HCT116 (cell line): ENCODE results near the gene SYCE1L. TPM values are rescaled to one million over a fixed set of nuclear protein-coding genes. Genes with fewer than 3 reads are reported as not detected.

ENCODE experiments used
- ATAC-seq: fragments of 200-7000 bp; cut with Tn5 transposase; 2 replicates; pipeline ENCODE4 v1.9.1; 2020; ENCODE audit warnings: mild to moderate bottlenecking, moderate library complexity
- BruUV-seq: library from RNA; stranded (reverse); fragments of 400-500 nt; replicated peaks from 2 replicates; lab custom pipeline; 2021; lab: Mats Ljungman, UMichigan
- CTCF ChIA-PET: fragments of 300-600 bp; sonication (Branson Sonifier 250); formaldehyde crosslinking; loops from one replicate; lab custom pipeline; 2021; ENCODE audit warnings: antibody characterized with exemption; lab: Charles Lee
- POLR2A ChIA-PET: fragments of 300-600, 350-600 bp; sonication (Branson Sonifier 250); formaldehyde crosslinking; loops from one replicate; lab custom pipeline; 2021; ENCODE audit warnings: antibody characterized with exemption; lab: Charles Lee
- RAD21 ChIA-PET, 2 experiments: fragments of 300-600 bp; sonication (Branson Sonifier 250); formaldehyde crosslinking; loops; one replicate each; lab custom pipeline; 2023; ENCODE audit warnings: low total read pairs in 2 of 2; ENCODE audit not compliant: uncharacterized antibody in 2 of 2, unreplicated experiment in 2 of 2, low non-redundant PET in 1 of 2; lab: Charles Lee
- DNase-seq: peaks from one replicate; pipeline ENCODE4 v3.0.0-alpha.2; 2010; ENCODE audit warnings: low read depth, low spot score
- H2AFZ ChIP-seq: fragments of 200-600 bp; shearing (Covaris generic), sonication (generic); 2 replicates; pipeline ENCODE4 v1.6.1; 2017; ENCODE audit warnings: low read depth, mixed run types, mixed read lengths, antibody characterized with exemption, low read length; ENCODE audit not compliant: poor library complexity, severe bottlenecking
- H3K27ac ChIP-seq: 2 replicates; pipeline ENCODE4 v1.5.1; 2012; ENCODE audit warnings: low read depth, low read length
- H3K27me3 ChIP-seq: fragments of 200-600 bp; sonication (generic); 2 replicates; pipeline ENCODE4 v1.6.1; 2016; ENCODE audit warnings: mixed run types, low read length, mixed read lengths; ENCODE audit not compliant: insufficient read depth
- H3K36me3 ChIP-seq, 2 experiments: fragments of 200-500 bp in 1 of 2; fragments of 200-600 bp in 1 of 2; sonication (Bioruptor generic) in 1 of 2; sonication (generic) in 1 of 2; 2 replicates each; pipeline versions ENCODE4 v1.5.1 to v1.6.1; 2014 to 2016; ENCODE audit warnings: low read length in 2 of 2, inconsistent platforms in 1 of 2, mixed read lengths in 1 of 2, mixed run types in 1 of 2; ENCODE audit not compliant: insufficient read depth in 2 of 2, control insufficient read depth in 1 of 2
- H3K4me1 ChIP-seq, 2 experiments: fragments of 200-600 bp in 1 of 2; sonication (generic) in 1 of 2; 2 replicates each; pipeline versions ENCODE4 v1.5.1 to v1.6.1; 2012 to 2017; ENCODE audit warnings: low read length in 2 of 2, inconsistent platforms in 1 of 2, mild to moderate bottlenecking in 1 of 2, mixed read lengths in 1 of 2, mixed run types in 1 of 2, moderate library complexity in 1 of 2; ENCODE audit not compliant: insufficient read depth in 2 of 2, control insufficient read depth in 1 of 2
- H3K4me2 ChIP-seq: fragments of 200-600 bp; sonication (generic); 2 replicates; pipeline ENCODE4 v1.6.1; 2017; ENCODE audit warnings: mixed run types, low read length, mixed read lengths
- H3K4me3 ChIP-seq, 2 experiments: fragments of 200-600 bp in 1 of 2; sonication (generic) in 1 of 2; replicated peaks in 1 of 2; 2 replicates each; pipeline ENCODE4 v1.5.1; 2011 to 2016; ENCODE audit warnings: low read length in 2 of 2, control low read depth in 1 of 2, low read depth in 1 of 2, mild to moderate bottlenecking in 1 of 2, mixed read lengths in 1 of 2, mixed run types in 1 of 2
- H3K79me2 ChIP-seq: fragments of 200-600 bp; sonication (generic); 2 replicates; pipeline ENCODE4 v1.6.1; 2017; ENCODE audit warnings: mild to moderate bottlenecking, mixed run types, low read length, moderate library complexity, mixed read lengths; ENCODE audit not compliant: insufficient read depth
- H3K9ac ChIP-seq: fragments of 200-600 bp; sonication (generic); 2 replicates; pipeline ENCODE4 v1.6.1; 2016; ENCODE audit warnings: low read length, mixed read lengths
- H3K9me2 ChIP-seq: fragments of 200-600 bp; sonication (generic), shearing (Covaris generic); 2 replicates; pipeline ENCODE4 v1.6.1; 2017; ENCODE audit warnings: mixed run types, mild to moderate bottlenecking, moderate library complexity; ENCODE audit not compliant: insufficient read depth
- H3K9me3 ChIP-seq, 2 experiments: fragments of 200-500 bp in 1 of 2; fragments of 200-600 bp in 1 of 2; sonication (Bioruptor generic) in 1 of 2; sonication (generic) in 1 of 2; 2 replicates each; pipeline ENCODE4 v1.6.1; 2014 to 2017; ENCODE audit warnings: low read length in 2 of 2, mixed read lengths in 2 of 2, inconsistent platforms in 1 of 2, low read depth in 1 of 2, mild to moderate bottlenecking in 1 of 2, mixed run types in 1 of 2, moderate library complexity in 1 of 2; ENCODE audit not compliant: control insufficient read depth in 1 of 2, insufficient read depth in 1 of 2
- H4K20me1 ChIP-seq: fragments of 200-600 bp; sonication (generic), shearing (Covaris generic); 2 replicates; pipeline ENCODE4 v1.6.1; 2017; ENCODE audit warnings: mixed run types, mild to moderate bottlenecking, moderate library complexity; ENCODE audit not compliant: insufficient read depth
- ATF3 ChIP-seq: IDR thresholded peaks from 2 replicates; pipeline ENCODE4 v1.6.1; 2012
- CEBPB ChIP-seq: IDR thresholded peaks from 2 replicates; pipeline ENCODE4 v1.6.1; 2012; ENCODE audit warnings: low read depth
- EGR1 ChIP-seq: IDR thresholded peaks from 2 replicates; pipeline ENCODE4 v1.6.1; 2012; ENCODE audit warnings: low read depth
- ELF1 ChIP-seq: IDR thresholded peaks from 2 replicates; pipeline ENCODE4 v1.6.1; 2012; ENCODE audit warnings: low read depth, borderline replicate concordance
- EZH2 ChIP-seq: fragments of 200-600 bp; sonication (generic); IDR thresholded peaks from 2 replicates; pipeline ENCODE4 v1.6.1; 2017; ENCODE audit warnings: antibody characterized with exemption, mixed run types
- EZH2phosphoT487 ChIP-seq: fragments of 200-600 bp; IDR thresholded peaks from 2 replicates; pipeline ENCODE4 v1.6.1; 2018; ENCODE audit warnings: antibody characterized with exemption, borderline replicate concordance
- POLR2A ChIP-seq: IDR thresholded peaks from 2 replicates; pipeline ENCODE4 v1.7.0; 2011; ENCODE audit warnings: borderline replicate concordance; ENCODE audit not compliant: insufficient read depth, insufficient read length; ENCODE audit errors: extremely low read depth
- POLR2AphosphoS5 ChIP-seq: IDR thresholded peaks from 2 replicates; pipeline ENCODE4 v1.6.1; 2011; ENCODE audit warnings: mild to moderate bottlenecking, low read depth, low read length, moderate library complexity
- REST ChIP-seq: IDR thresholded peaks from 2 replicates; pipeline ENCODE4 v1.6.1; 2012; ENCODE audit warnings: low read depth
- SIN3A ChIP-seq: IDR thresholded peaks from 2 replicates; pipeline ENCODE4 v1.6.1; 2012; ENCODE audit warnings: low read depth
- SP1 ChIP-seq: IDR thresholded peaks from 2 replicates; pipeline ENCODE4 v1.6.1; 2012; ENCODE audit warnings: low read depth
- YY1 ChIP-seq: IDR thresholded peaks from 2 replicates; pipeline ENCODE4 v1.6.1; 2011; ENCODE audit warnings: low read length, low read depth, moderate library complexity, mild to moderate bottlenecking; ENCODE audit not compliant: insufficient replicate concordance; ENCODE audit errors: extremely low read depth
- ZBTB33 ChIP-seq: IDR thresholded peaks from 2 replicates; pipeline ENCODE4 v1.6.1; 2011; ENCODE audit warnings: mild to moderate bottlenecking, low read length, moderate library complexity; ENCODE audit not compliant: insufficient replicate concordance; ENCODE audit errors: extremely low read depth
- ZNF274 ChIP-seq: fragments of 200-500 bp; sonication (Bioruptor generic); IDR thresholded peaks from 2 replicates; pipeline ENCODE4 v1.6.1; 2014; ENCODE audit warnings: mild to moderate bottlenecking, low read depth, low read length, inconsistent platforms
- intact Hi-C: fragments of 100-400 bp; cut with micrococcal nuclease; formaldehyde crosslinking; loops from 2 replicates; pipeline ENCODE4 v1.10.0; 2022
- total RNA-seq: library from RNA; stranded (reverse); gene quantifications from one replicate; pipeline ENCODE4 v1.2.1, GENCODE V29; 2021; ENCODE audit not compliant: unreplicated experiment

SYCE1L gene
- total RNA-seq, 1 experiment from 2014 or later, result 25.7 TPM

- Histone ChIP-seq H3K27ac (no peak overlapping the region), H3K27me3 (no peaks in the 10 kb centered on the region), H3K36me3 (no peaks in the 10 kb centered on the region), H2AFZ (no peak overlapping the region), H3K4me2 (no peak overlapping the region), H3K9me2 (no peaks in the 10 kb centered on the region), H3K79me2 (no peaks in the 10 kb centered on the region), H3K4me3 (no peak overlapping the region), H3K9me3 (no peaks in the 10 kb centered on the region), H3K9ac (no peak overlapping the region), H3K4me1 (peaks cover 0 to 5% of the 10 kb centered on the region in 2 experiments; a peak in 2 of 4 replicates), H4K20me1 (no peaks in the 10 kb centered on the region)
- ChIA-PET CTCF (interaction anchor here (4.4 kb wide), 1 partner anchor 350 kb away, joined by 77 read pairs; no protein-coding TSS in a partner anchor), POLR2A (no interaction called here), RAD21 (interaction anchor here in 1 of 2 experiments (0.6 kb wide), 1 partner anchor 436 kb away, joined by 3 read pairs; no protein-coding TSS in a partner anchor)
- intact Hi-C loops, result loop anchor here (10.0 kb wide), 1 partner anchor 171 kb away; no protein-coding TSS in a partner anchor
- BruUV-seq, result no TSS peak
- TF ChIP-seq POLR2AphosphoS5 (no peak), ZBTB33 (no peak)
- DNase-seq (no peak), ATAC-seq (no peak)
Measured at GRCh38 chr16:77233799-77234519, 34.8 kb downstream of the SYCE1L start.

- ATAC-seq (no peak), DNase-seq (no peak)
- intact Hi-C loops, result loop anchor here (5.0 to 10.0 kb wide), 3 partner anchors 170 to 863 kb away; partner anchors contain the start of gene WWOX
- no peaks in the 10 kb centered on the region for H4K20me1 ChIP-seq
- H3K4me1 ChIP-seq, result peaks cover 0 to 5% of the 10 kb centered on the region in 2 experiments; a peak in 2 of 4 replicates
- H3K4me3 ChIP-seq, result no peak overlapping the region
- no peak overlapping the region for H3K4me2 ChIP-seq
- H3K27me3 ChIP-seq, result no peaks in the 10 kb centered on the region
- RAD21 ChIA-PET, result no interaction called here
- H3K36me3 ChIP-seq, result no peaks in the 10 kb centered on the region
- CTCF ChIA-PET, result interaction anchor here (1.5 to 4.4 kb wide), 3 partner anchors 11 to 425 kb away, joined by 4 to 77 read pairs (median 20); no protein-coding TSS in a partner anchor
- H3K9ac ChIP-seq, result no peak overlapping the region
- no peak overlapping the region for H2AFZ ChIP-seq
- H3K27ac ChIP-seq, result no peak overlapping the region
- BruUV-seq, result no TSS peak
- H3K9me2 ChIP-seq, result no peaks in the 10 kb centered on the region
- H3K9me3 ChIP-seq, result no peaks in the 10 kb centered on the region
- POLR2A ChIA-PET, result no interaction called here
- H3K79me2 ChIP-seq, result no peaks in the 10 kb centered on the region
- no peak for TF ChIP-seq POLR2A
- TF ChIP-seq YY1, result no peak
- no peak for TF ChIP-seq ELF1
- TF ChIP-seq ATF3, result no peak
- TF ChIP-seq EGR1, result no peak
- TF ChIP-seq ZNF274, result no peak
- TF ChIP-seq CEBPB, result no peak
- no peak for TF ChIP-seq EZH2phosphoT487
- no peak for TF ChIP-seq SP1
- no peak for TF ChIP-seq EZH2
- no peak for TF ChIP-seq REST
- no peak for TF ChIP-seq SIN3A
Measured at GRCh38 chr16:77234611-77235010, 35.4 kb downstream of the SYCE1L start.
